Erythroblast (primary cell): Measurements from ENCODE around the gene FOXP1.

Source experiments
- GATA1 ChIP-seq: IDR thresholded peaks from 2 replicates; pipeline ENCODE4 v1.6.1; 2011; ENCODE audit warnings: low read depth, mild to moderate bottlenecking, control low read depth, low read length, moderate library complexity
- POLR2A ChIP-seq: IDR thresholded peaks from 2 replicates; pipeline ENCODE4 v1.6.1; 2011; ENCODE audit warnings: mild to moderate bottlenecking, low read length

DNA sequence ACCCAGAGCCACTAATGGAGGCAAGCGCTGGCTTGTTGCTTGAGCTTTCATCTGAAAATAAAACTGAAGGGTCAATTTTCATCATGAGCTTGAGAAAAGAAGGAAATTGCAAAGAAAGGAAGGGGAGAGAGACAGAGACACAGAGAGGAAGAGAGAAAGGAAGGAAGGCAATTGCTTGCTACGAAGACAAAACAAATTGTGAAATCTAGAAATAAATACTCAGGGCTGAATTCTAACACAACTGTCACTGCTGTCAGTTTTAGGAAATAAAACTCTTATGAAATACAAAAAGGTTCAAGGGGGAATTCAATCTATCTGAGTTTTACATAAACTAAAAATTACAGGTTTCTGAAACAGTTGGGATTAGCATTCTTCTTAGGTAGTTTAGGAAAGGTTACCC, 36.7 kb downstream of the FOXP1 start:
- no peak for TF ChIP-seq POLR2A
- no peak for TF ChIP-seq GATA1
